ENCODE results near the gene MAPK8.

DNA sequence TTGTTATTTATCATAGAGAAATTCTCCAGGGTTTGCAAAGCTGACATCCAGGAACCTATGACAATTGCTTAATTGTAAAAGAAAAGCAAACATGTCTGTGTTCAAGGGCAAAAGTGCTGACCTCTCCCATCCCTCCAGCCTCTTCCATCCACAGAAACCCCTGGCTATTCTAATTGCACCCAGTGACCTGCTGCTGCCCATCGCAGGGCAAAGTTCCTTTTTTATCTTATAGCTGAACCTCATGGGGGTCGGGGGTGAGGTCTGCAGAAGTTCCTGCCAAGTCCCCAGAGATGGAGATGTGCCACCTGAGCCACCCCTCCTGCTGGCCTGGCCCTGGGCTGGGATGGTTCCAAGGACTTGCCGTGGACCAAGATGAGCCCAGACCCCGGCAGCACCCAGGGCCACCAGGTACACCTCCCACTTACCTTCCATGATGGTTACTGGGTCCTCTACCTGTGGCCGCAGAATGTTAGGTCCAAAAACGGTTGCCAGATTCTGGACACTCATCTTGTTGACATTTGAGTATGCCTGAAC is 146.5 kb downstream of the MAPK8 start:
- TF ChIP-seq, protein P1, sequence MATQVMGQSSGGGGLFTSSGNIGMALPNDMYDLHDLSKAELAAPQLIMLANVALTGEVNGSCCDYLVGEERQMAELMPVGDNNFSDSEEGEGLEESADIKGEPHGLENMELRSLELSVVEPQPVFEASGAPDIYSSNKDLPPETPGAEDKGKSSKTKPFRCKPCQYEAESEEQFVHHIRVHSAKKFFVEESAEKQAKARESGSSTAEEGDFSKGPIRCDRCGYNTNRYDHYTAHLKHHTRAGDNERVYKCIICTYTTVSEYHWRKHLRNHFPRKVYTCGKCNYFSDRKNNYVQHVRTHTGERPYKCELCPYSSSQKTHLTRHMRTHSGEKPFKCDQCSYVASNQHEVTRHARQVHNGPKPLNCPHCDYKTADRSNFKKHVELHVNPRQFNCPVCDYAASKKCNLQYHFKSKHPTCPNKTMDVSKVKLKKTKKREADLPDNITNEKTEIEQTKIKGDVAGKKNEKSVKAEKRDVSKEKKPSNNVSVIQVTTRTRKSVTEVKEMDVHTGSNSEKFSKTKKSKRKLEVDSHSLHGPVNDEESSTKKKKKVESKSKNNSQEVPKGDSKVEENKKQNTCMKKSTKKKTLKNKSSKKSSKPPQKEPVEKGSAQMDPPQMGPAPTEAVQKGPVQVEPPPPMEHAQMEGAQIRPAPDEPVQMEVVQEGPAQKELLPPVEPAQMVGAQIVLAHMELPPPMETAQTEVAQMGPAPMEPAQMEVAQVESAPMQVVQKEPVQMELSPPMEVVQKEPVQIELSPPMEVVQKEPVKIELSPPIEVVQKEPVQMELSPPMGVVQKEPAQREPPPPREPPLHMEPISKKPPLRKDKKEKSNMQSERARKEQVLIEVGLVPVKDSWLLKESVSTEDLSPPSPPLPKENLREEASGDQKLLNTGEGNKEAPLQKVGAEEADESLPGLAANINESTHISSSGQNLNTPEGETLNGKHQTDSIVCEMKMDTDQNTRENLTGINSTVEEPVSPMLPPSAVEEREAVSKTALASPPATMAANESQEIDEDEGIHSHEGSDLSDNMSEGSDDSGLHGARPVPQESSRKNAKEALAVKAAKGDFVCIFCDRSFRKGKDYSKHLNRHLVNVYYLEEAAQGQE (IDR thresholded peaks at IDR 0.05; ENCODE audit: low read depth), result no peak
- TF ChIP-seq EP300 (IDR thresholded peaks at IDR 0.05; ENCODE audit: borderline replicate concordance) (no peak), EGR1 (IDR thresholded peaks at IDR 0.05) (no peak), FOXM1 (IDR thresholded peaks at IDR 0.05; ENCODE audit: borderline replicate concordance, low read depth) (no peak), YY1 (IDR thresholded peaks at IDR 0.05; ENCODE audit: low read depth) (no peak), CREB1 (IDR thresholded peaks at IDR 0.05; ENCODE audit: low read depth) (no peak), RAD21 (IDR thresholded peaks at IDR 0.05; ENCODE audit: low read depth) (no peak), NFIC (IDR thresholded peaks at IDR 0.05) (no peak), TAF1 (IDR thresholded peaks at IDR 0.05; ENCODE audit: low read depth) (no peak), ZBTB7A (IDR thresholded peaks at IDR 0.05; ENCODE audit: low read depth) (no peak), TEAD4 (IDR thresholded peaks at IDR 0.05) (no peak)
- TF ChIP-seq, protein P2, sequence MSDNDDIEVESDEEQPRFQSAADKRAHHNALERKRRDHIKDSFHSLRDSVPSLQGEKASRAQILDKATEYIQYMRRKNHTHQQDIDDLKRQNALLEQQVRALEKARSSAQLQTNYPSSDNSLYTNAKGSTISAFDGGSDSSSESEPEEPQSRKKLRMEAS (IDR thresholded peaks at IDR 0.05), result no peak
- TF ChIP-seq, protein P3, sequence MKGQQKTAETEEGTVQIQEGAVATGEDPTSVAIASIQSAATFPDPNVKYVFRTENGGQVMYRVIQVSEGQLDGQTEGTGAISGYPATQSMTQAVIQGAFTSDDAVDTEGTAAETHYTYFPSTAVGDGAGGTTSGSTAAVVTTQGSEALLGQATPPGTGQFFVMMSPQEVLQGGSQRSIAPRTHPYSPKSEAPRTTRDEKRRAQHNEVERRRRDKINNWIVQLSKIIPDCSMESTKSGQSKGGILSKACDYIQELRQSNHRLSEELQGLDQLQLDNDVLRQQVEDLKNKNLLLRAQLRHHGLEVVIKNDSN (IDR thresholded peaks at IDR 0.05), result no peak

Measured in Ishikawa (cell line).